Measurements from ENCODE around the gene ZCCHC17. TPM values are rescaled to one million over a fixed set of nuclear protein-coding genes. Genes with fewer than 3 reads are reported as not detected.

Gene ZCCHC17
- total RNA-seq, 1 donor from 2014 or later = 55.0 TPM

GRCh38 chr1:31390071-31390470, 93.2 kb downstream of the ZCCHC17 start:
- Histone ChIP-seq H4K20me1 (ENCODE audit: low read depth) (no peaks in the 10 kb centered on the region), H3K4me2 (no peak overlapping the region), H3K79me2 (ENCODE audit: low read depth) (no peaks in the 10 kb centered on the region), H2AFZ (replicated peaks) (no peak overlapping the region), H3K36me3 (no peaks in the 10 kb centered on the region), H3K9ac (no peak overlapping the region), H3K4me1 (no peaks in the 10 kb centered on the region), H3K27ac (no peak overlapping the region), H3K9me3 (ENCODE audit: low read depth) (no peaks in the 10 kb centered on the region), H3F3A (ENCODE audit: low read depth) (no peaks in the 10 kb centered on the region), H3K4me3 (no peak overlapping the region), H3K27me3 (peaks cover 12% of the 10 kb centered on the region)
- H3K27me3 Mint-ChIP-seq (ENCODE audit: insufficient read depth, low read depth) = peaks cover 10% of the 10 kb centered on the region
- H3K36me3 Mint-ChIP-seq = no peaks in the 10 kb centered on the region
- no peak overlapping the region for H3K27ac Mint-ChIP-seq
- DNase-seq (ENCODE audit: low spot score) = no peak
- TF ChIP-seq CTCF (IDR thresholded peaks at IDR 0.05) (no peak), EZH2phosphoT487 (IDR thresholded peaks at IDR 0.05) (no peak), EZH2 (IDR thresholded peaks at IDR 0.05) (no peak)
- H3K4me3 Mint-ChIP-seq = no peak overlapping the region
- H3K9me3 Mint-ChIP-seq = no peaks in the 10 kb centered on the region
- peaks cover 8% of the 10 kb centered on the region for H3K4me1 Mint-ChIP-seq

GRCh38 chr1:31393463-31393862, 96.6 kb downstream of the ZCCHC17 start:
- Histone ChIP-seq H3K79me2 (ENCODE audit: low read depth) (no peaks in the 10 kb centered on the region), H3K27ac (no peak overlapping the region), H2AFZ (replicated peaks) (no peak overlapping the region), H4K20me1 (ENCODE audit: low read depth) (no peaks in the 10 kb centered on the region), H3K4me1 (no peaks in the 10 kb centered on the region), H3K9ac (no peak overlapping the region), H3F3A (ENCODE audit: low read depth) (no peaks in the 10 kb centered on the region), H3K9me3 (ENCODE audit: low read depth) (no peaks in the 10 kb centered on the region), H3K4me2 (no peak overlapping the region), H3K27me3 (peaks cover 18% of the 10 kb centered on the region), H3K4me3 (no peak overlapping the region), H3K36me3 (no peaks in the 10 kb centered on the region)
- DNase-seq (ENCODE audit: low spot score) = no peak
- TF ChIP-seq EZH2phosphoT487 (IDR thresholded peaks at IDR 0.05) = no peak
- TF ChIP-seq EZH2 (IDR thresholded peaks at IDR 0.05) = no peak
- no peak for TF ChIP-seq CTCF (IDR thresholded peaks at IDR 0.05)
- H3K36me3 Mint-ChIP-seq = no peaks in the 10 kb centered on the region
- no peak overlapping the region for H3K27ac Mint-ChIP-seq
- peaks cover 17% of the 10 kb centered on the region for H3K4me1 Mint-ChIP-seq
- H3K9me3 Mint-ChIP-seq = no peaks in the 10 kb centered on the region
- peaks cover 12% of the 10 kb centered on the region for H3K27me3 Mint-ChIP-seq (ENCODE audit: insufficient read depth, low read depth)
- no peak overlapping the region for H3K4me3 Mint-ChIP-seq

GRCh38 chr1:31394584-31395193, 97.9 kb downstream of the ZCCHC17 start:
- H3K4me1 Mint-ChIP-seq = peaks cover 17% of the 10 kb centered on the region
- H3K27me3 Mint-ChIP-seq (ENCODE audit: insufficient read depth, low read depth) = peaks cover 5% of the 10 kb centered on the region
- H3K4me3 ChIP-seq = peak overlapping the region; percentile 48

More at GRCh38 chr1:31394584-31395193, 97.9 kb downstream of the ZCCHC17 start:
- no peaks in the 10 kb centered on the region for H3K9me3 Mint-ChIP-seq
- no peaks in the 10 kb centered on the region for H3K79me2 ChIP-seq (ENCODE audit: low read depth)
- peak; percentile 92 for DNase-seq (ENCODE audit: low spot score)
- H3K27ac Mint-ChIP-seq = no peak overlapping the region
- H3K27me3 ChIP-seq = peaks cover 18% of the 10 kb centered on the region
- peak overlapping the region; percentile 72 for H3K4me3 Mint-ChIP-seq
- H3F3A ChIP-seq (ENCODE audit: low read depth) = no peaks in the 10 kb centered on the region
- peak overlapping the region; percentile 77 for H3K4me2 ChIP-seq
- H3K9me3 ChIP-seq (ENCODE audit: low read depth) = no peaks in the 10 kb centered on the region
- no peaks in the 10 kb centered on the region for H3K36me3 Mint-ChIP-seq
- H3K4me1 ChIP-seq = no peaks in the 10 kb centered on the region
- H2AFZ ChIP-seq (replicated peaks) = peak overlapping the region; percentile 80
- no peaks in the 10 kb centered on the region for H4K20me1 ChIP-seq (ENCODE audit: low read depth)
- TF ChIP-seq EZH2phosphoT487 (IDR thresholded peaks at IDR 0.05) = no peak
- peak; percentile 91 for TF ChIP-seq CTCF (IDR thresholded peaks at IDR 0.05)
- H3K9ac ChIP-seq = no peak overlapping the region
- H3K36me3 ChIP-seq = no peaks in the 10 kb centered on the region
- H3K27ac ChIP-seq = no peak overlapping the region
